Breast epithelium (tissue), 3 donors: ENCODE results near the gene ABHD8.

ENCODE experiments used
- POLR2A ChIP-seq: fragments of 450-650 bp; IDR thresholded peaks from one replicate; pipeline ENCODE4 v1.6.1; 2016; ENCODE audit warnings: antibody characterized with exemption, mild to moderate bottlenecking, moderate library complexity
- TF ChIP-seq, protein P1 (sequence below), 3 donors: fragments of 450-650 bp; IDR thresholded peaks; one replicate each; pipeline ENCODE4 v1.5.1; 2016 to 2017; ENCODE audit warnings: antibody characterized with exemption in 3 of 3, mild to moderate bottlenecking in 3 of 3, moderate library complexity in 3 of 3

DNA sequence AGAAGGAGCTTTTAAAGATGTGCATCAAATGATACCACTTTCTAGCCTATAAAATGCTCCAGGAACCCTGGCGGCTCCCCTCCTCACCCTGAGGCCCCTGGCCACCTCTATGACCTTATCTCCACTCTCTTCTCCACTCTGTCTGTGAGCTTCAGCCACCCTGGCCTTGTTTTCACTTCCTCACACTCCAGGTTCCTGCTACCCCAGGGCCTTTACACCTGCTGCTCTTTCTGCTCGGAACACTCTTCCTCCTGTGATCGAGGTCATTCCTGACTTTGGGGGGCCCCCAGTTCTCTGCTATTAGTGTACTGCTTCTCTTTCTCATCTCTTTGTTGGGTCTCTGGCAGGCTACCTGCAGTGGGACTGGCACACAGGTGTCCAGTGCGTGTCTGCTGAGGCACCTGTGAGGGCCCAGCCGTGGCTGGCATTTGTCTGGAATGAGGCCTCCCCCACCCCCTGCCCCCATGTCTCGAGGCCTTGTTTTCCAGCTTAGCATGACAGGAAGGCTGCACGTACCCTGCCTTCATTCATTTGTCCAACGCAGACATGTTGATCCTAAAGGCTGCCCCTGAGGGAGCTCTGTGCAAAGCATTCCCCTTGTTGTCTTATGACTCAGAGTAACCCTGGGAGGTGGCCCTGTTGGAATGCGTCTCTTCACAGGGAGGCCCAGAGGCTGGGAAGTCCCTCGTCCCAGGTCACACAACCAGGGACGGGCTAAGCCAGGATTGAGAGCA, 8.4 kb upstream of the ABHD8 start:
- TF ChIP-seq, protein P1, sequence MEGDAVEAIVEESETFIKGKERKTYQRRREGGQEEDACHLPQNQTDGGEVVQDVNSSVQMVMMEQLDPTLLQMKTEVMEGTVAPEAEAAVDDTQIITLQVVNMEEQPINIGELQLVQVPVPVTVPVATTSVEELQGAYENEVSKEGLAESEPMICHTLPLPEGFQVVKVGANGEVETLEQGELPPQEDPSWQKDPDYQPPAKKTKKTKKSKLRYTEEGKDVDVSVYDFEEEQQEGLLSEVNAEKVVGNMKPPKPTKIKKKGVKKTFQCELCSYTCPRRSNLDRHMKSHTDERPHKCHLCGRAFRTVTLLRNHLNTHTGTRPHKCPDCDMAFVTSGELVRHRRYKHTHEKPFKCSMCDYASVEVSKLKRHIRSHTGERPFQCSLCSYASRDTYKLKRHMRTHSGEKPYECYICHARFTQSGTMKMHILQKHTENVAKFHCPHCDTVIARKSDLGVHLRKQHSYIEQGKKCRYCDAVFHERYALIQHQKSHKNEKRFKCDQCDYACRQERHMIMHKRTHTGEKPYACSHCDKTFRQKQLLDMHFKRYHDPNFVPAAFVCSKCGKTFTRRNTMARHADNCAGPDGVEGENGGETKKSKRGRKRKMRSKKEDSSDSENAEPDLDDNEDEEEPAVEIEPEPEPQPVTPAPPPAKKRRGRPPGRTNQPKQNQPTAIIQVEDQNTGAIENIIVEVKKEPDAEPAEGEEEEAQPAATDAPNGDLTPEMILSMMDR (IDR thresholded peaks at IDR 0.05): no peak
- no peak for TF ChIP-seq POLR2A
